Endothelial cell (in vitro differentiated cells): ENCODE measurements around the gene DPYSL3. TPM values are rescaled to one million over a fixed set of nuclear protein-coding genes. Genes with fewer than 3 reads are reported as not detected.

ENCODE experiments used
- DNase-seq: peaks from one replicate; pipeline ENCODE4 v3.0.0; 2021; ENCODE audit warnings: low spot score
- H3K27ac Mint-ChIP-seq: one replicate; pipeline ENCODE4 v1.8.0; 2021; ENCODE audit warnings: mixed read lengths, inconsistent platforms; ENCODE audit not compliant: unreplicated experiment
- H3K27me3 Mint-ChIP-seq: one replicate; pipeline ENCODE4 v1.8.0; 2021; ENCODE audit warnings: mild to moderate bottlenecking, moderate library complexity, mixed read lengths, inconsistent platforms; ENCODE audit not compliant: unreplicated experiment
- H3K36me3 Mint-ChIP-seq: one replicate; pipeline ENCODE4 v1.8.0; 2021; ENCODE audit warnings: mild to moderate bottlenecking, low read depth, mixed read lengths, inconsistent platforms; ENCODE audit not compliant: unreplicated experiment
- H3K4me1 Mint-ChIP-seq: one replicate; pipeline ENCODE4 v1.8.0; 2021; ENCODE audit warnings: mild to moderate bottlenecking, mixed read lengths, inconsistent platforms; ENCODE audit not compliant: unreplicated experiment
- H3K4me3 Mint-ChIP-seq: one replicate; pipeline ENCODE4 v1.8.0; 2021; ENCODE audit warnings: mild to moderate bottlenecking, mixed read lengths, inconsistent platforms; ENCODE audit not compliant: unreplicated experiment
- H3K9me3 Mint-ChIP-seq: one replicate; pipeline ENCODE4 v1.8.0; 2021; ENCODE audit warnings: mixed read lengths, inconsistent platforms; ENCODE audit not compliant: unreplicated experiment
- CTCF ChIP-seq: fragments of 200-600 bp; sonication (generic); IDR thresholded peaks from one replicate; pipeline ENCODE4 v1.5.0; 2021; ENCODE audit warnings: antibody characterized with exemption; ENCODE audit not compliant: unreplicated experiment
- total RNA-seq: library from RNA; stranded (reverse); fragmentation: NEBNext Ultra II Directional; extraction: Animal tissue kit (Norgen Biotek cat#: 25700); gene quantifications from one replicate; pipeline ENCODE4 v1.2.1, GENCODE V29; 2021; ENCODE audit not compliant: unreplicated experiment

DPYSL3 gene
- total RNA-seq, 1 donor from 2014 or later, result 27.6 TPM

GRCh38 chr5:147427521-147428401 lies 82.1 kb downstream of the DPYSL3 start:
- no peaks in the 10 kb centered on the region for H3K9me3 Mint-ChIP-seq
- no peaks in the 10 kb centered on the region for H3K36me3 Mint-ChIP-seq
- TF ChIP-seq CTCF, result no peak
- H3K4me3 Mint-ChIP-seq, result no peak overlapping the region
- DNase-seq, result no peak
- H3K4me1 Mint-ChIP-seq, result peaks cover 3% of the 10 kb centered on the region
- H3K27me3 Mint-ChIP-seq, result peaks cover 2% of the 10 kb centered on the region
- no peak overlapping the region for H3K27ac Mint-ChIP-seq

- no peak overlapping the region for H3K27ac Mint-ChIP-seq
- TF ChIP-seq CTCF, result no peak
- no peaks in the 10 kb centered on the region for H3K9me3 Mint-ChIP-seq
- peaks cover 3% of the 10 kb centered on the region for H3K4me1 Mint-ChIP-seq
- no peak for DNase-seq
- no peaks in the 10 kb centered on the region for H3K36me3 Mint-ChIP-seq
- H3K27me3 Mint-ChIP-seq, result peaks cover 2% of the 10 kb centered on the region
- H3K4me3 Mint-ChIP-seq, result no peak overlapping the region
Observed at GRCh38 chr5:147426640-147427327, 83.1 kb downstream of the DPYSL3 start.

GRCh38 chr5:147418613-147419012 lies 91.3 kb downstream of the DPYSL3 start:
- H3K9me3 Mint-ChIP-seq, result no peaks in the 10 kb centered on the region
- DNase-seq, result no peak
- no peak overlapping the region for H3K27ac Mint-ChIP-seq
- H3K36me3 Mint-ChIP-seq, result no peaks in the 10 kb centered on the region
- no peak overlapping the region for H3K4me3 Mint-ChIP-seq
- peaks cover 3% of the 10 kb centered on the region for H3K27me3 Mint-ChIP-seq
- H3K4me1 Mint-ChIP-seq, result peaks cover 8% of the 10 kb centered on the region
- TF ChIP-seq CTCF, result no peak

- no peak for TF ChIP-seq CTCF
- Mint-ChIP-seq H3K27ac (no peak overlapping the region), H3K4me3 (no peak overlapping the region), H3K4me1 (peaks cover 8% of the 10 kb centered on the region), H3K9me3 (no peaks in the 10 kb centered on the region), H3K27me3 (peaks cover 5% of the 10 kb centered on the region), H3K36me3 (no peaks in the 10 kb centered on the region)
- no peak for DNase-seq
Observed at GRCh38 chr5:147417135-147417813, 92.6 kb downstream of the DPYSL3 start.
